Breast epithelium (tissue), 4 donors: ENCODE data around the gene CBX7. TPM values are rescaled to one million over a fixed set of nuclear protein-coding genes. Genes with fewer than 3 reads are reported as not detected.

ENCODE experiments used
- DNase-seq, 2 donors: peaks; one replicate each; pipeline ENCODE4 v3.0.0-alpha.2; 2019; ENCODE audit warnings: low spot score in 2 of 2
- H3K27ac ChIP-seq, 2 donors: fragments of 200-600 bp; sonication (generic) in 1 of 2; one replicate each; pipeline ENCODE4 v1.5.1; 2016 to 2019; ENCODE audit warnings: mild to moderate bottlenecking in 1 of 2
- H3K27me3 ChIP-seq, 2 donors: fragments of 200-600 bp; sonication (generic) in 1 of 2; one replicate each; pipeline versions ENCODE4 v1.5.1 to v1.6.0; 2017 to 2019; ENCODE audit warnings: control low read depth in 1 of 2, mild to moderate bottlenecking in 1 of 2
- H3K36me3 ChIP-seq: fragments of 200-600 bp; one replicate; pipeline ENCODE4 v1.5.1; 2019
- H3K4me1 ChIP-seq, 2 donors: fragments of 200-600 bp; sonication (generic); one replicate each; pipeline ENCODE4 v1.5.1; 2016 to 2019; ENCODE audit warnings: control low read depth in 1 of 2
- H3K4me3 ChIP-seq, 3 donors: fragments of 200-600 bp; sonication (generic); 1 replicate in 2 of 3; 2 replicates in 1 of 3; pipeline ENCODE4 v1.5.1; 2016 to 2019; ENCODE audit warnings: mild to moderate bottlenecking in 3 of 3, moderate library complexity in 2 of 3
- H3K9me3 ChIP-seq, 2 donors: fragments of 200-600 bp; sonication (generic) in 1 of 2; one replicate each; pipeline ENCODE4 v1.5.1; 2016 to 2019; ENCODE audit warnings: control low read depth in 1 of 2
- POLR2A ChIP-seq: fragments of 450-650 bp; IDR thresholded peaks from one replicate; pipeline ENCODE4 v1.6.1; 2016; ENCODE audit warnings: antibody characterized with exemption, mild to moderate bottlenecking, moderate library complexity
- POLR2AphosphoS5 ChIP-seq, 3 donors: sonication (generic); formaldehyde crosslinking; IDR thresholded peaks; one replicate each; pipeline ENCODE4 v1.6.1; 2017; ENCODE audit warnings: antibody characterized with exemption in 3 of 3
- intact Hi-C: fragments of 100-400 bp; cut with DNase I; formaldehyde crosslinking; loops from one replicate; pipeline ENCODE4 v1.15.1; 2023; ENCODE audit warnings: low total_unique reads
- total RNA-seq, 3 donors: library from RNA; depleted of rRNA; stranded (reverse); fragments of >200 nt; gene quantifications; one replicate each; pipeline ENCODE4 v1.1.0, GENCODE V29; 2016
- TF ChIP-seq, protein P1 (sequence below), 3 donors: fragments of 450-650 bp; IDR thresholded peaks; one replicate each; pipeline ENCODE4 v1.5.1; 2016 to 2017; ENCODE audit warnings: antibody characterized with exemption in 3 of 3, mild to moderate bottlenecking in 3 of 3, moderate library complexity in 3 of 3

Gene CBX7
- total RNA-seq, 3 donors from 2014 or later, result 57.1 to 71.9 (median 71.1) TPM

DNA sequence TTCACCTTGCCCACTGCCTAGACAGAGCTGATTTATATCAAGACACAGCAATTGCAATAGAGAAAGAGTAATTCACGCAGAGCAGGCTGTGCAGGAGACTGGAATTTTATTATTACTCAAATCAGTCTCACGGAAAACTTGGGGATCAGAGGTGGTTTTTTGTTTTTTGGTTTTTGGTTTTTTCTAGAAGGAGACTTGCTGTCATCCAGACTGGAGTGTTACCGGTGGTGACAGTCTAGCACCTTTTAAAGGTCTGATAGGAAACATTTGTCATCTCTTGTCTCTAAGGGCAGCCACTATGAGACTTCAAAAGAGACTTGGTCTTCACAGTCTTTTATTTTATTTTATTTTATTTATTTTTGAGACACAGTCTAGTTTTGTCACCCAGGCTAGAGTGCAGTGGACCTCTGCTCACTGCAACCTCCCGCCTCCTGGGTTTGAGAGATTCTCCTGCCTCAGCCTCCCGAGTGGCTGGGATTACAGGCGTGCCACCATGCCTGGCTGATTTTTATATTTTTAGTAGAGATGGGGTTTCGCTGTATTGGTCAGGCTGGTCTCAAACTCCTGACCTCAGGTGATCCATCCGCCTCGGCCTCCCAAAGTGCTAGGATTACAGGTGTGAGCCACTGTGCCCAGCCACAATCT, 36.4 kb downstream of the CBX7 start:
- no peaks in the 10 kb centered on the region for H3K27me3 ChIP-seq
- intact Hi-C loops, result loop anchor here (1.0 kb wide), 1 partner anchor 10 kb away; no protein-coding TSS in a partner anchor

DNA sequence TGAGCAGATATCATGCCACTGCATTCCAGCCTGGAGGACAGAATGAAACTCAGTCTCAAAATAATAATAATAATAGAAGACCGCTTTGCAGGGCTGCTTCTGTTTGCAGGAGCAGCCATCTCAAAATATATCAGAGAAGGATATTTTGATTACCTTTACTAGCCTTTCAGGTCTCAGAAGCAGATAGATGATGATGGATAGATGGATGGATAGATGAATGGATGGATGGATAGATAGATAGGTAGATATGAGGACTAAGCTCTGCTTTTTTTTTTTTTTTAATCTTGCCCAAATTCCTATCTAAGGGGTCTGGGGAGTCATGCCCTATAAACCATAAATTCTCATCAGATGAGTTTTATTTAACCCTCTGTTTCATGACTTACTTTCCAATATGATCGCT, 36.9 kb downstream of the CBX7 start:
- intact Hi-C loops, result loop anchor here (1.0 kb wide), 1 partner anchor 11 kb away; no protein-coding TSS in a partner anchor
- Histone ChIP-seq H3K4me1 (no peaks in the 10 kb centered on the region), H3K27me3 (no peaks in the 10 kb centered on the region), H3K36me3 (no peaks in the 10 kb centered on the region), H3K4me3 (no peak overlapping the region), H3K27ac (no peak overlapping the region), H3K9me3 (no peaks in the 10 kb centered on the region)
- DNase-seq, result no peak
- no peak for TF ChIP-seq POLR2AphosphoS5 (IDR thresholded peaks at IDR 0.05)
- TF ChIP-seq, protein P1, sequence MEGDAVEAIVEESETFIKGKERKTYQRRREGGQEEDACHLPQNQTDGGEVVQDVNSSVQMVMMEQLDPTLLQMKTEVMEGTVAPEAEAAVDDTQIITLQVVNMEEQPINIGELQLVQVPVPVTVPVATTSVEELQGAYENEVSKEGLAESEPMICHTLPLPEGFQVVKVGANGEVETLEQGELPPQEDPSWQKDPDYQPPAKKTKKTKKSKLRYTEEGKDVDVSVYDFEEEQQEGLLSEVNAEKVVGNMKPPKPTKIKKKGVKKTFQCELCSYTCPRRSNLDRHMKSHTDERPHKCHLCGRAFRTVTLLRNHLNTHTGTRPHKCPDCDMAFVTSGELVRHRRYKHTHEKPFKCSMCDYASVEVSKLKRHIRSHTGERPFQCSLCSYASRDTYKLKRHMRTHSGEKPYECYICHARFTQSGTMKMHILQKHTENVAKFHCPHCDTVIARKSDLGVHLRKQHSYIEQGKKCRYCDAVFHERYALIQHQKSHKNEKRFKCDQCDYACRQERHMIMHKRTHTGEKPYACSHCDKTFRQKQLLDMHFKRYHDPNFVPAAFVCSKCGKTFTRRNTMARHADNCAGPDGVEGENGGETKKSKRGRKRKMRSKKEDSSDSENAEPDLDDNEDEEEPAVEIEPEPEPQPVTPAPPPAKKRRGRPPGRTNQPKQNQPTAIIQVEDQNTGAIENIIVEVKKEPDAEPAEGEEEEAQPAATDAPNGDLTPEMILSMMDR (IDR thresholded peaks at IDR 0.05), result no peak
- no peak for TF ChIP-seq POLR2A

More for the DNA sequence above, 36.4 kb downstream of the CBX7 start:
- Histone ChIP-seq H3K36me3 (no peaks in the 10 kb centered on the region), H3K27ac (no peak overlapping the region), H3K4me3 (no peak overlapping the region), H3K4me1 (no peaks in the 10 kb centered on the region), H3K9me3 (no peaks in the 10 kb centered on the region)
- TF ChIP-seq POLR2AphosphoS5 (IDR thresholded peaks at IDR 0.05) (no peak), POLR2A (no peak)
- TF ChIP-seq, protein P1 (IDR thresholded peaks at IDR 0.05), result no peak
- DNase-seq, result no peak

DNA sequence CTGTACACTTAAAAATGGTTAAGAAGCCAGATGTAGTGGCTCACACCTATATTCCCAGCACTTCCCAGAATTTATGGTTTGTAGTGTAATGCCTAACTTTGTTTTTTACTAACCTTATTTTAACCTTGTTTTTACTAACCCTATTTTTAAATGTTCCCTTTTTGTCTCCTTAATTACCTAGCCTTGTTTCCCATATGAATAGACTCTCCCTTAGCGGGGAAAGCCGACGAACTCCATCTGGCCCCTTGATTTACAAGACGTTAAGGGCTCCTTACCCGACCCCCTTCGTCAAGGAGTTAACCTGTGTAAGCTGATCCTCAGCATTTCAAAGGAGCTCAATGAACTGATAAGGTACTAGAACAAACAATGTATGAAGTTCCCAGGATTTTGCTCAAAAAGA, 38.4 kb downstream of the CBX7 start:
- no peak for TF ChIP-seq POLR2A
- TF ChIP-seq, protein P1 (IDR thresholded peaks at IDR 0.05), result no peak
- no peak for TF ChIP-seq POLR2AphosphoS5 (IDR thresholded peaks at IDR 0.05)

DNA sequence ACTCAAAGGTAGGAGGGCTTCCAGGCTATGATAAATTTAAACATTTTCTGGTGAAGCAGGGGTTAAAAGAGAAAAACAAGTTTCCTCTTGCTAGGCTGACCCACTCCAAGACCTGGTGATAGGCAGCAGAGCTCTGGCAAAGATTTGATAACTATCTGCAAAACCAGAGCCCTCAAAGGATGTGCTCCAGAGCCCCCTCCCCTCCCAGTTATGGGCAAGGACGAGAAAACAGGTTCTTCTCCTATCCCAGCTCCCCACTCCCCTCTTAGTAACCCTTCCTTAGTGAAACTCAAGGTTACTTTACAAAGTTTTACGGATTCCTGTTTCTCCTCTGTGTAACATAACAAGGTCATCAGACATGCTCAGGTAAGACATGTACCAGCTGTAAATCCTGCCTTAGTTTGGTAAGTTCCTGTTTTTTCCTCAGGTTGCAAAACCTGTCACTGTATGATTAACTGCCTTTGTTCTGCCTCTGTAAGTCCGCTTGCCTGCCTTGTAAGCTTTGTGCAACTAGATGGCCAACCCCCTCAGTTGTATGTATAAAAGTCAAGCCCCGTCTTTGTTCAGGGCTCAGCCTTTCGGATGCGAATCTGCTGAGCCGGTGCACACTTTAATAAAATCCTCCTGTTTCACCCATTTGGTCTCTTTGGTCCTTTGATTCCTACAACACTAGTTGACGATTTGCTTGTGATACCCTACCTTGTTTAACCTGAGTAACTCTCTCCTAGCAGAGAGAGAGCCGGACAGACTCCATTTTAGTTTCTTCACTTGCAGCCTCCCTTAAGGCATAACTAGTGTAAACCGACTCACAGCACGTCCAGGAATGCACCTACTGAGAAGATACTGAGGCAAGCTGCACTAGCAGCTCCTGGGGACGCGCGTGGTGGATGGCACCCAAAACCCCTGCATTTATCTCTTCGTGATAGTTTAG, 41.6 kb downstream of the CBX7 start:
- Histone ChIP-seq H3K36me3 (no peaks in the 10 kb centered on the region), H3K4me1 (no peaks in the 10 kb centered on the region), H3K27me3 (no peaks in the 10 kb centered on the region), H3K9me3 (no peaks in the 10 kb centered on the region), H3K4me3 (no peak overlapping the region), H3K27ac (no peak overlapping the region)
- no peak for DNase-seq
- TF ChIP-seq, protein P1 (IDR thresholded peaks at IDR 0.05), result no peak
- TF ChIP-seq POLR2AphosphoS5 (IDR thresholded peaks at IDR 0.05), result no peak
- no peak for TF ChIP-seq POLR2A
- intact Hi-C loops, result no loop called here

More for the DNA sequence above, 38.4 kb downstream of the CBX7 start:
- no peak for DNase-seq
- Histone ChIP-seq H3K4me3 (no peak overlapping the region), H3K27me3 (no peaks in the 10 kb centered on the region), H3K27ac (no peak overlapping the region), H3K9me3 (no peaks in the 10 kb centered on the region), H3K4me1 (no peaks in the 10 kb centered on the region), H3K36me3 (no peaks in the 10 kb centered on the region)
- intact Hi-C loops, result no loop called here

DNA sequence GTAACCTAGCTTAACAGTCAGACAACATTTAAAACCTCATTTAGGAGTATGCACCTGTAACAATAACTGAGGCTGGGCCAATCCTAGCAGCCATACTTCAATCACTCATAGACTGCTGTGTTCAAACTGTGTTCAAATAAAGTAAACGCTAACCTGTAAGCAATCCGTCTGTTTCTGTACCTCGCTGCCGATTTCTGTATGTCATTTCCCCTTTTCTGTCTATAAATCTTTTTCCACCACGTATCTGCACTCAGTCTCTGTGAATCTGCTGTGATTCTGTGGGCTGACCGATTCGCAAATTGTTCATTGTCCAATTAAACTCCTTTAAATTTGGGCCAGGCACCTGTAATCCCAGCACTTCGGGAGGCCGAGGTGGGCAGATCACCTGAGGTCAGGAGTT, 43.1 kb downstream of the CBX7 start:
- intact Hi-C loops, result no loop called here
- Histone ChIP-seq H3K36me3 (no peaks in the 10 kb centered on the region), H3K27me3 (no peaks in the 10 kb centered on the region), H3K4me1 (no peaks in the 10 kb centered on the region), H3K27ac (no peak overlapping the region), H3K9me3 (no peaks in the 10 kb centered on the region), H3K4me3 (no peak overlapping the region)
- no peak for TF ChIP-seq POLR2A
- TF ChIP-seq POLR2AphosphoS5 (IDR thresholded peaks at IDR 0.05), result no peak
- TF ChIP-seq, protein P1 (IDR thresholded peaks at IDR 0.05), result no peak
- DNase-seq, result no peak
